Kidney (tissue), 14 donors: ENCODE data around the gene NCLN. TPM values are rescaled to one million over a fixed set of nuclear protein-coding genes. Genes with fewer than 3 reads are reported as not detected.

ENCODE experiments used
- DNase-seq, 5 donors: peaks; one replicate each; pipeline ENCODE4 v3.0.0-alpha.2; 2013 to 2020
- FAIRE-seq: peaks from 2 replicates; lab custom pipeline; 2012; peaks lifted over from hg19 to GRCh38; lab: Jason Lieb, UNC
- H3K27ac ChIP-seq, 2 donors: one replicate each; pipeline ENCODE4 v1.7.0; 2013; ENCODE audit warnings: low read depth in 2 of 2, low read length in 2 of 2, inconsistent platforms in 1 of 2
- H3K27me3 ChIP-seq: one replicate; pipeline ENCODE4 v1.7.1; 2013; ENCODE audit warnings: low read length, inconsistent platforms; ENCODE audit not compliant: control insufficient read depth, insufficient read depth
- H3K36me3 ChIP-seq, 3 donors: one replicate each; pipeline versions ENCODE4 v1.7.0 to v1.7.1; 2013; ENCODE audit warnings: low read length in 3 of 3, control low read depth in 1 of 3, inconsistent platforms in 1 of 3; ENCODE audit not compliant: insufficient read depth in 3 of 3, control insufficient read depth in 2 of 3
- H3K4me1 ChIP-seq, 3 donors: one replicate each; pipeline versions ENCODE4 v1.7.0 to v1.7.1; 2013; ENCODE audit warnings: low read length in 3 of 3, inconsistent platforms in 1 of 3, low read depth in 1 of 3; ENCODE audit not compliant: control insufficient read depth in 2 of 3, insufficient read depth in 2 of 3
- H3K4me3 ChIP-seq, 3 donors: one replicate each; pipeline versions ENCODE4 v1.7.0 to v1.8.1; 2013; ENCODE audit warnings: low read length in 3 of 3, control low read depth in 1 of 3, inconsistent platforms in 1 of 3
- H3K9ac ChIP-seq, 3 donors: one replicate each; pipeline versions ENCODE4 v1.7.0 to v1.7.1; 2013; ENCODE audit warnings: low read length in 3 of 3, control low read depth in 1 of 3, inconsistent platforms in 1 of 3
- H3K9me3 ChIP-seq, 3 donors: one replicate each; pipeline versions ENCODE4 v1.7.0 to v1.7.1; 2013; ENCODE audit warnings: low read length in 3 of 3, control low read depth in 1 of 3, inconsistent platforms in 1 of 3; ENCODE audit not compliant: control insufficient read depth in 2 of 3, insufficient read depth in 1 of 3
- CTCF ChIP-seq: IDR thresholded peaks from 3 replicates; pipeline ENCODE4 v1.5.1; 2012; ENCODE audit warnings: mild to moderate bottlenecking, moderate library complexity, borderline replicate concordance; ENCODE audit not compliant: insufficient read depth; ENCODE audit errors: extremely low read depth
- intact Hi-C: fragments of 100-400 bp; cut with DNase I; formaldehyde crosslinking; loops from one replicate; pipeline ENCODE4 v1.11.1; 2022
- polyA plus RNA-seq: library from polyadenylated mRNA; stranded (reverse); fragments of 350-450 nt; fragmentation: Illumina TruSeq; extraction: RNeasy Lipid Tissue Mini Kit (QIAGEN cat#74804); gene quantifications from one replicate; pipeline ENCODE4 v1.2.3, GENCODE V29; 2014; ENCODE audit warnings: low read depth, low replicate concordance; ENCODE audit not compliant: insufficient read depth
- total RNA-seq: library from RNA; stranded (reverse); fragmentation: NEBNext Ultra II Directional; extraction: Animal tissue kit (Norgen Biotek cat#: 25700); gene quantifications from one replicate; pipeline ENCODE4 v1.2.1, GENCODE V29; 2021
- donor health status: control.
- donor health status: control.
- donor health status: control.
- donor health status: control.
- donor health status: control.
- donor health status: DM: yes; HTN: yes; CAD: no.
- donor health status: Normal renal cell carcinoma (clear cell type).

Gene NCLN
- total and polyA plus RNA-seq, 2 donors from 2014 or later = 43.3 to 63.2 TPM

- H3K36me3 ChIP-seq = no peaks in the 10 kb centered on the region
- no peak overlapping the region for H3K9ac ChIP-seq
- DNase-seq (no peak), FAIRE-seq (no peak)
- no peak overlapping the region for H3K27ac ChIP-seq
- no peak overlapping the region for H3K4me3 ChIP-seq
- peaks cover 0 to 9% (median 0%) of the 10 kb centered on the region in 3 donors for H3K9me3 ChIP-seq
- TF ChIP-seq CTCF = no peak
- no peaks in the 10 kb centered on the region for H3K27me3 ChIP-seq
- intact Hi-C loops = no loop called here
- no peaks in the 10 kb centered on the region for H3K4me1 ChIP-seq
Measured at GRCh38 chr19:3253270-3253669, 67.5 kb downstream of the NCLN start.

- H3K4me3 ChIP-seq = no peak overlapping the region
- no peak for DNase-seq
- peaks cover 0 to 9% (median 0%) of the 10 kb centered on the region in 3 donors for H3K9me3 ChIP-seq
- H3K4me1 ChIP-seq = no peaks in the 10 kb centered on the region
- FAIRE-seq = no peak
- H3K27ac ChIP-seq = no peak overlapping the region
- TF ChIP-seq CTCF = no peak
- H3K27me3 ChIP-seq = no peaks in the 10 kb centered on the region
- H3K9ac ChIP-seq = no peak overlapping the region
- no peaks in the 10 kb centered on the region for H3K36me3 ChIP-seq
- intact Hi-C loops = no loop called here
Measured at GRCh38 chr19:3254520-3254919, 68.8 kb downstream of the NCLN start.

- FAIRE-seq (no peak), DNase-seq (no peak)
- no peak overlapping the region for H3K27ac ChIP-seq
- H3K27me3 ChIP-seq = no peaks in the 10 kb centered on the region
- no peaks in the 10 kb centered on the region for H3K36me3 ChIP-seq
- H3K4me3 ChIP-seq = no peak overlapping the region
- H3K9ac ChIP-seq = no peak overlapping the region
- H3K9me3 ChIP-seq = peaks cover 0 to 9% (median 0%) of the 10 kb centered on the region in 3 donors
- no peaks in the 10 kb centered on the region for H3K4me1 ChIP-seq
- intact Hi-C loops = no loop called here
- TF ChIP-seq CTCF = no peak
Measured at GRCh38 chr19:3257071-3257470, 71.3 kb downstream of the NCLN start.

Other genes starting within 250 kb of the NCLN start
- 5.1 TPM for gene ZNF77, start 241.0 kb upstream of the NCLN start, total RNA-seq
- gene ZNF77, start 241.0 kb upstream of the NCLN start, polyA plus RNA-seq = 2.4 TPM
- 3.7 TPM for gene TLE6, start 208.4 kb upstream of the NCLN start, total RNA-seq
- 5.2 TPM for gene TLE6, start 208.4 kb upstream of the NCLN start, polyA plus RNA-seq
- gene TLE2, start 156.7 kb upstream of the NCLN start, total RNA-seq = 76.6 TPM
- 28.2 TPM for gene TLE2, start 156.7 kb upstream of the NCLN start, polyA plus RNA-seq
- 526 TPM for gene TLE5, start 123.4 kb upstream of the NCLN start, total RNA-seq
- 580 TPM for gene TLE5, start 123.4 kb upstream of the NCLN start, polyA plus RNA-seq
- 69.4 TPM for gene GNA11, start 91.6 kb upstream of the NCLN start, total RNA-seq
- 43.9 TPM for gene GNA11, start 91.6 kb upstream of the NCLN start, polyA plus RNA-seq
- 8.7 TPM for gene GNA15, start 49.9 kb upstream of the NCLN start, total RNA-seq
- 1.7 TPM for gene GNA15, start 49.9 kb upstream of the NCLN start, polyA plus RNA-seq
- gene S1PR4, start 7.2 kb upstream of the NCLN start, total RNA-seq = 5.1 TPM
- gene S1PR4, start 7.2 kb upstream of the NCLN start, polyA plus RNA-seq = 0.67 TPM
- gene CELF5, start 38.7 kb downstream of the NCLN start, total RNA-seq = 0.38 TPM
- 0.15 TPM for gene CELF5, start 38.7 kb downstream of the NCLN start, polyA plus RNA-seq
- 173 TPM for gene NFIC, start 180.7 kb downstream of the NCLN start, total RNA-seq
- gene NFIC, start 180.7 kb downstream of the NCLN start, polyA plus RNA-seq = 20.3 TPM